ENCODE data around the gene HUS1. TPM values are rescaled to one million over a fixed set of nuclear protein-coding genes. Genes with fewer than 3 reads are reported as not detected.

The HUS1 gene
- total RNA-seq (10 to 100 TPM; 18.7 to 19.8 TPM), polyA plus RNA-seq (ENCODE audit: insufficient read length in 2 of 2) (10 to 100 TPM; 16.8 to 20.8 TPM)
- long read RNA-seq, donor 1, partial matches to known transcripts = 0 of 3 reads
- long read RNA-seq, donor 1, other reads (novel, unspliced or antisense) = 0 of 3 reads
- long read RNA-seq, donor 2, partial matches to known transcripts = 0 of 3 reads
- long read RNA-seq, donor 2, other reads (novel, unspliced or antisense) = 0 of 3 reads
- long read RNA-seq, donor 3, partial matches to known transcripts = 0 of 2 reads
- long read RNA-seq, donor 3, other reads (novel, unspliced or antisense) = 0 of 2 reads
- long read RNA-seq, donor 4, partial matches to known transcripts = 0 of 13 reads
- long read RNA-seq, donor 4, other reads (novel, unspliced or antisense) = 6 of 13 reads

DNA sequence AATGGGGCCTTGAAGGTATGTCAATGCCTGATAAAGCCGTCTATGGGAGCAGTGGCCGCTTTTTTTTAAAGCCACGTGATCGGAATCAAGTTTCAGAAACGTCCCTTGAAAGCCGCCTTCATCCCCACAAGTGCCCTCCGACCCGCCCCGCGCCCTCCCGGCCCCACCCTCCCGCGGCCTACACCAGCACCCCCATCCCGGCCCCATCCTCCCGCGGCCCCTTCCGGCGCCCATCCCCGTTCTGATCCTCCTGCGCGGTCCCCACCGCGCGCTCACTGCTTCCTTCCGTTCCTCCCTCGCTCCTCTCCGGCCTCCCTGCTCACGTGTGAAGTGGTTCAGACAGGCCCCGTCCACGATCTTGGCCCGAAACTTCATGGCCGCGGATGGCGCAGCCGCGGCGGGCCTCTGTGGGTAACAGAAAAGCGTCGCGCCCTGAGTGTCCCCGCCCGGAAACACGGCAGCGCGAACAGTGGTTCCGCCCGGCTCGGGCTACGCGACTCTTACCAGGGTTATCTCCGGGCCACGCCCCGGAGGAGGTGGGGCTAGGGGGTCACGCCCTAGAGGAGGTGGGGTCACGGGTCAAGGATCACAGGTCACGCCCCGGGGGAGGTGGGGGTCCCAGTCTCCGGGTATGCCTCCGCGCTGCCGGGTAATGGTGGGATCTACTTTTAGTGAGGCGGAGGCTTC lies at the start of gene HUS1:
TSS of gene HUS1 (minus strand) at position 471 of the 687 bp plus-strand sequence. CDS start at position 375, 96 bp downstream.
- WGBS (ENCODE audit: insufficient coverage) = under 1% methylated on average over 50 of the region's 62 CpGs
- H3K27me3 ChIP-seq (ENCODE audit: control insufficient read depth, insufficient read depth, low read length) = no peaks in the 10 kb centered on the region
- no peaks in the 10 kb centered on the region for H3K9me3 ChIP-seq (ENCODE audit: control insufficient read depth, insufficient read depth, low read length)
- H3K4me3 ChIP-seq (ENCODE audit: low read depth, low read length) = peak within 1 kb of the TSS; percentile 88
- DNase-seq (ENCODE audit: low read depth in 4 of 6, low spot score in 6 of 6) = peak; percentile 74 to 97 (median 78)
- peaks cover 4% of the 10 kb centered on the region for H3K4me1 ChIP-seq (ENCODE audit: control insufficient read depth, insufficient read depth, low read length)
- H3K36me3 ChIP-seq (ENCODE audit: control insufficient read depth, insufficient read depth, low read length) = peaks cover 23% of the 10 kb centered on the region
- H3K27ac ChIP-seq (ENCODE audit: low read depth, low read length) = peak within 1 kb of the TSS; percentile 91

- Histone ChIP-seq H3K9me3 (ENCODE audit: control insufficient read depth, insufficient read depth, low read length) (no peaks in the 10 kb centered on the region), H3K4me1 (ENCODE audit: control insufficient read depth, insufficient read depth, low read length) (no peaks in the 10 kb centered on the region), H3K27me3 (ENCODE audit: control insufficient read depth, insufficient read depth, low read length) (peaks cover 11% of the 10 kb centered on the region), H3K27ac (ENCODE audit: low read depth, low read length) (no peak within 1 kb of the TSS), H3K36me3 (ENCODE audit: control insufficient read depth, insufficient read depth, low read length) (no peaks in the 10 kb centered on the region), H3K4me3 (ENCODE audit: low read depth, low read length) (no peak within 1 kb of the TSS)
- WGBS (ENCODE audit: insufficient coverage) = 100% methylated on average over 3 of the region's 6 CpGs
- DNase-seq (ENCODE audit: low read depth in 4 of 6, low spot score in 6 of 6) = no peak
These were observed 49.5 kb upstream of the HUS1 start, which contains the start of gene SUN3 for GRCh38 chr7:48028938-48029337. SUN3 (minus strand) TSS chr7:48029107; CDS start chr7:48028938, 169 bp downstream.

GRCh38 chr7:48025624-48026023 lies 46.2 kb upstream of the HUS1 start:
- no peak for DNase-seq (ENCODE audit: low read depth in 4 of 6, low spot score in 6 of 6)
- Histone ChIP-seq H3K4me3 (ENCODE audit: low read depth, low read length) (no peak overlapping the region), H3K27ac (ENCODE audit: low read depth, low read length) (no peak overlapping the region), H3K9me3 (ENCODE audit: control insufficient read depth, insufficient read depth, low read length) (no peaks in the 10 kb centered on the region), H3K36me3 (ENCODE audit: control insufficient read depth, insufficient read depth, low read length) (no peaks in the 10 kb centered on the region), H3K27me3 (ENCODE audit: control insufficient read depth, insufficient read depth, low read length) (no peaks in the 10 kb centered on the region), H3K4me1 (ENCODE audit: control insufficient read depth, insufficient read depth, low read length) (no peaks in the 10 kb centered on the region)
- WGBS (ENCODE audit: insufficient coverage) = no CpG with 5 or more reads among the region's 5 CpGs

- Histone ChIP-seq H3K4me1 (ENCODE audit: control insufficient read depth, insufficient read depth, low read length) (no peaks in the 10 kb centered on the region), H3K27ac (ENCODE audit: low read depth, low read length) (no peak overlapping the region), H3K36me3 (ENCODE audit: control insufficient read depth, insufficient read depth, low read length) (no peaks in the 10 kb centered on the region), H3K4me3 (ENCODE audit: low read depth, low read length) (no peak overlapping the region), H3K9me3 (ENCODE audit: control insufficient read depth, insufficient read depth, low read length) (no peaks in the 10 kb centered on the region), H3K27me3 (ENCODE audit: control insufficient read depth, insufficient read depth, low read length) (no peaks in the 10 kb centered on the region)
- 88% methylated on average over 4 of the region's 4 CpGs for WGBS (ENCODE audit: insufficient coverage)
- DNase-seq (ENCODE audit: low read depth in 4 of 6, low spot score in 6 of 6) = no peak
These were observed 38.3 kb upstream of the HUS1 start for GRCh38 chr7:48017674-48018073.

DNA sequence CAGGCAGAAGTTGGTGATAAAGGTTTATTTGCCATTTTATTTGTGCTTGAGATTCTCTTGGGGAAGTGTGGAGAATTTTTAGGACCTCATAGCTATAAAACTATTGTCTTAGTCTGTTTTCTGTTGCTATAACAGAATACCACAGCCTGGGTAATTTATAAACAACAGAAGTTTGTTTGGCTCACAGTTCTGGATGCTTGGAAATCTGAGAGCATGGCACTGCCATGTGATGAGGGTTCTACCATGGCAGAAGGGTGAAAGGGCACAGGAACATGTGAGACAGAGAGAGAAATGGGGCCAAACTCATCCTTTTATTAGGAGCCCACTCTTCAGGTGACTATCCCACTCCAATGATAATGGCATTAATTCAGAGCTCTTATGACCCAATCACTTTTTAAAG lies 37.2 kb upstream of the HUS1 start:
- no peaks in the 10 kb centered on the region for H3K27me3 ChIP-seq (ENCODE audit: control insufficient read depth, insufficient read depth, low read length)
- no peak for DNase-seq (ENCODE audit: low read depth in 4 of 6, low spot score in 6 of 6)
- H3K4me3 ChIP-seq (ENCODE audit: low read depth, low read length) = no peak overlapping the region
- H3K27ac ChIP-seq (ENCODE audit: low read depth, low read length) = no peak overlapping the region
- no peaks in the 10 kb centered on the region for H3K9me3 ChIP-seq (ENCODE audit: control insufficient read depth, insufficient read depth, low read length)
- no peaks in the 10 kb centered on the region for H3K36me3 ChIP-seq (ENCODE audit: control insufficient read depth, insufficient read depth, low read length)
- no peaks in the 10 kb centered on the region for H3K4me1 ChIP-seq (ENCODE audit: control insufficient read depth, insufficient read depth, low read length)

GRCh38 chr7:48011951-48012350 lies 32.5 kb upstream of the HUS1 start:
- no peaks in the 10 kb centered on the region for H3K9me3 ChIP-seq (ENCODE audit: control insufficient read depth, insufficient read depth, low read length)
- H3K36me3 ChIP-seq (ENCODE audit: control insufficient read depth, insufficient read depth, low read length) = no peaks in the 10 kb centered on the region
- no peak overlapping the region for H3K4me3 ChIP-seq (ENCODE audit: low read depth, low read length)
- H3K27me3 ChIP-seq (ENCODE audit: control insufficient read depth, insufficient read depth, low read length) = no peaks in the 10 kb centered on the region
- H3K27ac ChIP-seq (ENCODE audit: low read depth, low read length) = no peak overlapping the region
- no peak for DNase-seq (ENCODE audit: low read depth in 4 of 6, low spot score in 6 of 6)
- H3K4me1 ChIP-seq (ENCODE audit: control insufficient read depth, insufficient read depth, low read length) = no peaks in the 10 kb centered on the region
- WGBS (ENCODE audit: insufficient coverage) = 100% methylated on average over 1 of the region's 3 CpGs

DNA sequence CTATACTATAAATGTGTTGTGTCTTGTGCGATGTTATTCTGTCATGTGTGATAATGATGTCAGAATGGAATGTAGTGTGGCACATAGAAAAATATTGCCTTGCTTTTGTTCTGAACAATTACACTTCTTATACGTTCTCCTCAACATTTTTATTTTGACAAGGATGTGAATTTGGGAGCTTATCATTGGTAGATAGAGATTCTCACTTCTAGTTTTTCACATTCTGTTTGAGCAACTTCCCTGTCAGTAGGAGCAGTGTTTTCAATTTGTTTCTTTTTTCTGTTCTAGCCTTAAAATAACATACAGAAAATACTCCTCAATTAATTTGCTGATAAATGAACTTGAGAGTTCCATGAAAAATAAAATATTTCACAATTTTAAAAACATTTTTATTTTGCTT lies 31.9 kb upstream of the HUS1 start:
- no peaks in the 10 kb centered on the region for H3K9me3 ChIP-seq (ENCODE audit: control insufficient read depth, insufficient read depth, low read length)
- no peaks in the 10 kb centered on the region for H3K36me3 ChIP-seq (ENCODE audit: control insufficient read depth, insufficient read depth, low read length)
- no peaks in the 10 kb centered on the region for H3K27me3 ChIP-seq (ENCODE audit: control insufficient read depth, insufficient read depth, low read length)
- DNase-seq (ENCODE audit: low read depth in 4 of 6, low spot score in 6 of 6) = no peak
- no CpG with 5 or more reads among the region's 2 CpGs for WGBS (ENCODE audit: insufficient coverage)
- no peaks in the 10 kb centered on the region for H3K4me1 ChIP-seq (ENCODE audit: control insufficient read depth, insufficient read depth, low read length)
- H3K27ac ChIP-seq (ENCODE audit: low read depth, low read length) = no peak overlapping the region
- H3K4me3 ChIP-seq (ENCODE audit: low read depth, low read length) = no peak overlapping the region

GRCh38 chr7:48009954-48010353 lies 30.5 kb upstream of the HUS1 start:
- Histone ChIP-seq H3K27ac (ENCODE audit: low read depth, low read length) (no peak overlapping the region), H3K36me3 (ENCODE audit: control insufficient read depth, insufficient read depth, low read length) (no peaks in the 10 kb centered on the region), H3K4me3 (ENCODE audit: low read depth, low read length) (no peak overlapping the region), H3K9me3 (ENCODE audit: control insufficient read depth, insufficient read depth, low read length) (no peaks in the 10 kb centered on the region), H3K27me3 (ENCODE audit: control insufficient read depth, insufficient read depth, low read length) (no peaks in the 10 kb centered on the region), H3K4me1 (ENCODE audit: control insufficient read depth, insufficient read depth, low read length) (no peaks in the 10 kb centered on the region)
- 92% methylated on average over 3 of the region's 4 CpGs for WGBS (ENCODE audit: insufficient coverage)
- DNase-seq (ENCODE audit: low read depth in 4 of 6, low spot score in 6 of 6) = no peak

DNA sequence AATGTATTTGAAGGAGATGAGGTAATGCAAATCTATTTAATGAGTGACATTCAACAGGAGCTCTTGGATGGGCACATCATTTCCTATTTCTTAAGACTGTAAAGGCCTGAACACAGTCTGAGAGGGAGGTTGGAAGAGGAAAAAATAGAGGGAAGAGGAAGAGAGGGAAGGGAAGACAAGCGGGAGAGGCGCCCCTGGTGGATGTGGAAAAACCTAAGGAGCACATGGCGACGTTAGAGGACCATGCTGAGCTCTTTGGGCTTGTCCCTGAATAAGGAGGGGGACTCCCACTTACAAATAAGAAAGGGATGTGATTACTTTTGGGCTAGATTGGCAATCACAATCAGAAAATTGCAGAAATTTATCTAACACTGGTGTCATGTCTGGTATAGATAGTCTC lies 29.8 kb upstream of the HUS1 start:
- no peaks in the 10 kb centered on the region for H3K27me3 ChIP-seq (ENCODE audit: control insufficient read depth, insufficient read depth, low read length)
- H3K27ac ChIP-seq (ENCODE audit: low read depth, low read length) = no peak overlapping the region
- no peaks in the 10 kb centered on the region for H3K36me3 ChIP-seq (ENCODE audit: control insufficient read depth, insufficient read depth, low read length)
- no peak for DNase-seq (ENCODE audit: low read depth in 4 of 6, low spot score in 6 of 6)
- 66% methylated on average over 4 of the region's 4 CpGs for WGBS (ENCODE audit: insufficient coverage)
- no peak overlapping the region for H3K4me3 ChIP-seq (ENCODE audit: low read depth, low read length)
- H3K4me1 ChIP-seq (ENCODE audit: control insufficient read depth, insufficient read depth, low read length) = peaks cover 3% of the 10 kb centered on the region
- H3K9me3 ChIP-seq (ENCODE audit: control insufficient read depth, insufficient read depth, low read length) = no peaks in the 10 kb centered on the region

GRCh38 chr7:48006866-48007265 lies 27.5 kb upstream of the HUS1 start:
- Histone ChIP-seq H3K36me3 (ENCODE audit: control insufficient read depth, insufficient read depth, low read length) (no peaks in the 10 kb centered on the region), H3K27me3 (ENCODE audit: control insufficient read depth, insufficient read depth, low read length) (no peaks in the 10 kb centered on the region), H3K9me3 (ENCODE audit: control insufficient read depth, insufficient read depth, low read length) (no peaks in the 10 kb centered on the region), H3K27ac (ENCODE audit: low read depth, low read length) (no peak overlapping the region), H3K4me1 (ENCODE audit: control insufficient read depth, insufficient read depth, low read length) (peaks cover 4% of the 10 kb centered on the region), H3K4me3 (ENCODE audit: low read depth, low read length) (no peak overlapping the region)
- DNase-seq (ENCODE audit: low read depth in 4 of 6, low spot score in 6 of 6) = no peak
- WGBS (ENCODE audit: insufficient coverage) = 82% methylated on average over 5 of the region's 6 CpGs

Measured in spinal cord (tissue), 10 donors.